Adrenal gland (tissue), 12 donors: ENCODE measurements around the gene LDHAL6A. TPM values are rescaled to one million over a fixed set of nuclear protein-coding genes. Genes with fewer than 3 reads are reported as not detected.

ENCODE experiments used
- DNase-seq, 7 donors: peaks; one replicate each; pipeline ENCODE4 v3.0.0-alpha.2; 2019 to 2020
- H3K27ac ChIP-seq, 5 donors: fragments of 200-600 bp; sonication (generic) in 4 of 5; 1 replicate in 3 of 5; 2 replicates in 2 of 5; pipeline versions ENCODE4 v1.5.1 to v1.8.0; 2016 to 2020; ENCODE audit warnings: mild to moderate bottlenecking in 1 of 5
- H3K27me3 ChIP-seq: fragments of 200-600 bp; 2 replicates; pipeline ENCODE4 v1.8.0; 2021
- H3K36me3 ChIP-seq, 2 donors: fragments of 200-600 bp; replicated peaks in 1 of 2; 1 replicate in 1 of 2; 2 replicates in 1 of 2; pipeline versions ENCODE4 v1.5.1 to v1.8.0; 2018 to 2022
- H3K4me1 ChIP-seq, 2 donors: fragments of 200-600 bp; replicated peaks in 1 of 2; 1 replicate in 1 of 2; 2 replicates in 1 of 2; pipeline versions ENCODE4 v1.5.1 to v1.8.0; 2018 to 2021
- H3K4me3 ChIP-seq, 4 donors: fragments of 200-600 bp; sonication (generic) in 3 of 4; one replicate each; pipeline ENCODE4 v1.5.1; 2016 to 2018
- H3K9me3 ChIP-seq, 3 donors: fragments of 200-600 bp; sonication (generic) in 1 of 3; replicated peaks in 1 of 3; 1 replicate in 2 of 3; 2 replicates in 1 of 3; pipeline versions ENCODE4 v1.5.1 to v1.8.0; 2016 to 2021
- CTCF ChIP-seq, 6 experiments: fragments of 450-650 bp in 4 of 6; fragments of 200-600 bp in 2 of 6; sonication (generic) in 1 of 6; IDR thresholded peaks; 1 replicate in 5 of 6; 2 replicates in 1 of 6; pipeline versions ENCODE4 v1.5.1 to v1.8.0; 2016 to 2021; ENCODE audit warnings: antibody characterized with exemption in 6 of 6, mild to moderate bottlenecking in 2 of 6, moderate library complexity in 1 of 6
- POLR2A ChIP-seq, 2 donors: fragments of 450-650 bp; IDR thresholded peaks; one replicate each; pipeline ENCODE4 v1.6.1; 2017; ENCODE audit warnings: antibody characterized with exemption in 2 of 2, mild to moderate bottlenecking in 2 of 2, moderate library complexity in 1 of 2
- WGBS, 4 donors: extraction: QIAGEN DNeasy Blood & Tissue Kit in 2 of 4; methylation state at CpG; one replicate each; pipeline versions ENCODE4 v1.1.5 to v1.1.7; 2013 to 2017; 5-methylcytosine and 5-hydroxymethylcytosine counted together
- intact Hi-C, 2 donors: fragments of 100-400 bp; cut with DNase I; formaldehyde crosslinking; loops; one replicate each; pipeline versions ENCODE4 v1.14.1 to v1.15.0; 2022 to 2023
- polyA plus RNA-seq, 3 donors: library from polyadenylated mRNA; stranded (reverse); fragments of 200-250 nt in 2 of 3; fragments of 350-450 nt in 1 of 3; fragmentation: Illumina TruSeq in 1 of 3; extraction: RNeasy Lipid Tissue Mini Kit (QIAGEN cat#74804) in 1 of 3; gene quantifications; one replicate each; pipeline ENCODE4 v1.2.3, GENCODE V29; 2013 to 2014
- total RNA-seq, 9 donors: library from RNA; depleted of rRNA in 4 of 9; stranded (reverse); fragments of >200 nt in 4 of 9; fragments of 120-200 nt in 1 of 9; fragmentation: NEBNext Ultra II Directional in 1 of 9; extraction: Animal tissue kit (Norgen Biotek cat#: 25700) in 1 of 9; gene quantifications; one replicate each; pipeline versions ENCODE4 v1.1.0 to v1.2.4, GENCODE V29; 2013 to 2023
- donor health status: healthy with polysubstance abuse.
- donor health status: Bipolar disorder and iron deficiency.
- donor health status: DM: yes; HTN: yes; CAD: no.
- donor health status: DM: no; HTN: no; CAD: no.
- donor health status: DM: no; HTN: no; CAD: no.
- donor health status: DM: yes; HTN: yes; CAD: no.

LDHAL6A gene
- total and polyA plus RNA-seq, 12 donors = 0.08 to 1.4 (median 0.13) TPM; not detected in 9

- intact Hi-C loops = no loop called here
- whole genome bisulfite sequencing, 4 donors = 70 to 87% (median 77%) methylated on average over 2 of the region's 2 CpGs
- TF ChIP-seq POLR2A (IDR thresholded peaks at IDR 0.05) (no peak), CTCF (IDR thresholded peaks at IDR 0.05) (no peak)
- no peaks in the 10 kb centered on the region for H3K9me3 ChIP-seq
- H3K4me1 ChIP-seq = no peaks in the 10 kb centered on the region
- H3K27me3 ChIP-seq = no peaks in the 10 kb centered on the region
- H3K27ac ChIP-seq = no peak overlapping the region
- H3K4me3 ChIP-seq = no peak overlapping the region
- no peaks in the 10 kb centered on the region for H3K36me3 ChIP-seq
- no peak for DNase-seq
Measured at GRCh38 chr11:18438691-18439090, 17.0 kb upstream of the LDHAL6A start.

GRCh38 chr11:18449251-18449650 is 6.4 kb upstream of the LDHAL6A start:
- no peak overlapping the region for H3K27ac ChIP-seq
- H3K36me3 ChIP-seq = no peaks in the 10 kb centered on the region
- no peaks in the 10 kb centered on the region for H3K9me3 ChIP-seq
- H3K27me3 ChIP-seq = no peaks in the 10 kb centered on the region
- WGBS, 4 donors = 84 to 89% (median 86%) methylated on average over 3 of the region's 3 CpGs
- H3K4me3 ChIP-seq = no peak overlapping the region
- TF ChIP-seq CTCF (IDR thresholded peaks at IDR 0.05) (no peak), POLR2A (IDR thresholded peaks at IDR 0.05) (no peak)
- DNase-seq = no peak
- H3K4me1 ChIP-seq = no peaks in the 10 kb centered on the region
- intact Hi-C loops = no loop called here

- Histone ChIP-seq H3K9me3 (no peaks in the 10 kb centered on the region), H3K27ac (no peak overlapping the region), H3K4me3 (no peak overlapping the region), H3K36me3 (no peaks in the 10 kb centered on the region), H3K4me1 (peaks cover 0 to 3% of the 10 kb centered on the region in 2 donors), H3K27me3 (peaks cover 11% of the 10 kb centered on the region)
- TF ChIP-seq POLR2A (IDR thresholded peaks at IDR 0.05) = no peak
- TF ChIP-seq CTCF (IDR thresholded peaks at IDR 0.05) = no peak
- no peak for DNase-seq
- intact Hi-C loops = no loop called here
- 73 to 85% (median 78%) methylated on average over 2 of the region's 2 CpGs for WGBS, 4 donors
Measured at GRCh38 chr11:18452927-18453326, 2.7 kb upstream of the LDHAL6A start.

- no peaks in the 10 kb centered on the region for H3K36me3 ChIP-seq
- H3K27ac ChIP-seq = no peak overlapping the region
- H3K4me1 ChIP-seq = peaks cover 0 to 3% of the 10 kb centered on the region in 2 donors
- peaks cover 11% of the 10 kb centered on the region for H3K27me3 ChIP-seq
- no peaks in the 10 kb centered on the region for H3K9me3 ChIP-seq
- TF ChIP-seq POLR2A (IDR thresholded peaks at IDR 0.05) (no peak), CTCF (IDR thresholded peaks at IDR 0.05) (no peak)
- intact Hi-C loops = no loop called here
- 35 to 45% (median 40%) methylated on average over 3 of the region's 3 CpGs for WGBS, 4 donors
- peak; percentile 26 to 65 (median 58) for DNase-seq
- no peak overlapping the region for H3K4me3 ChIP-seq
Measured at GRCh38 chr11:18457450-18457849, 1.8 kb downstream of the LDHAL6A start.
